SHP77 treated with DMSO at 0.1 percent for 48 hours (cell line): ENCODE measurements around the gene TDRD12.

Experiments used
- DNase-seq: peaks from one replicate; lab custom pipeline; 2025; lab: John Stamatoyannopoulos, UW

TDRD12 gene

DNA sequence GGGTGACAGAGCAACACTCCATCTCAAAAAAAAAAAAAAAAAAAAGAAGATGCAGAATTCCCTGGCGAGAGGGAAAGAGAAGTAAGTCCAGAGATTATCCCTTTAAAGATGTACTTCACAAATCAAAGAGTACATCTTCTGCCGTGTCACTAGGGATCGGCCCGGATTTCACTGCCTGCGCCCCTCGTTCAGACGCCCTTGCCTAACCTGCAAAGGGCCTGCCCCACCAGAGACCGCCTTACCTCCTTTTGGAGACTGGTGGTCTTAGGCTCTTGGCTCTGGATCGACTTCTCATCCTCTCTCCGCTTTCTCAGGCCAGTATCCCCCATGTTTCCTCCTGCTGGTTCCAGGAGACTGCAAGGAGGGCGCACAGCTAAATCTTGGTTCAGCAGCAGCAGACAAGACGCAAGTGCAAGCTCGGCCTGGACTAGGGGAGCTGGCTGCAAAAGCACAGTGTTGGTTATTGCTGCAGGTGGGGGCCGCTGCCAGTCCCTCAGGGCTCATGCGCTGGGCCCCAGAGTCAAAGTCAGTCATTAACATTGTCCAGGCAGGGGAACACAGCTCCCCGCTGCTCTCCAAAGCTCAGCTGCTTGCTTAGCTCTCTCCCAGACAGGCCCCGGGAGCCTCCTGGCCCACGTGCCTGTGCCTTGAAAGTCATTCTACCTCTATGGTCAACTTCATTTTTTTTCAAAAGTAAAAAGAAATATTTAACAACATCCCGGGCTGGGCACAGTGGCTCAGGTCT lies 148.8 kb downstream of the TDRD12 start:
- DNase-seq: no peak

DNA sequence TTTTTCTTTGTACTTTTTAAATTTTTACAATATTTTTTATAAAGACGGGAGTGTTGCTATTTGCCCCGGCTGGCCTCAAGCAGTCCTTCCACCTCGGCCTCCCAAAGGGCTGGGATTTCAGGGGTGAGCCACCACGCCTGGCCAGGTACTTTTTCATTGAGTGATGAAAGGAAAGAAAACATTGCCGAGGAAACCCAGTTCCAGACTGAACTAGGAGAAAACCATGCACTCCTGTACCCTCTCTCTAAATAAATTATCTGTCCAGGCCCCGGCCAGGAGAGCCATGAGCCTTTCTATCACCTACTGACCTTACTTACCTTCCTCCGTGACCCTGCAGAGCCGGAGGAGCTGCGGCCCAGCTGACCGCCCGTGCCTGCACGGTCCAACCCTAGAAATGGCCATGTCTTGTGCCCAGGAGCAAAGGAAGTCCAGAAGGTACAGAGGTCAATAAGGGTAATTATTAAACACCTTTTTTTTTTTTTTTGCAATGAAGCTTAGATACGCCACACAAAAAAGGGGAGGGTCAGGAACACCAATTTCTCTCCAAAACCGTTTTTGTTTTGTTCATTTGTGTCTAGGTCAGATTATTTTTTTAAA lies 149.9 kb downstream of the TDRD12 start, which contains the start of gene SLC7A9:
Gene SLC7A9, minus strand, starts transcription at position 399 of the 597 bp plus-strand sequence. CDS start 1,233 bp downstream, outside the sequence.
- DNase-seq: no peak

DNA sequence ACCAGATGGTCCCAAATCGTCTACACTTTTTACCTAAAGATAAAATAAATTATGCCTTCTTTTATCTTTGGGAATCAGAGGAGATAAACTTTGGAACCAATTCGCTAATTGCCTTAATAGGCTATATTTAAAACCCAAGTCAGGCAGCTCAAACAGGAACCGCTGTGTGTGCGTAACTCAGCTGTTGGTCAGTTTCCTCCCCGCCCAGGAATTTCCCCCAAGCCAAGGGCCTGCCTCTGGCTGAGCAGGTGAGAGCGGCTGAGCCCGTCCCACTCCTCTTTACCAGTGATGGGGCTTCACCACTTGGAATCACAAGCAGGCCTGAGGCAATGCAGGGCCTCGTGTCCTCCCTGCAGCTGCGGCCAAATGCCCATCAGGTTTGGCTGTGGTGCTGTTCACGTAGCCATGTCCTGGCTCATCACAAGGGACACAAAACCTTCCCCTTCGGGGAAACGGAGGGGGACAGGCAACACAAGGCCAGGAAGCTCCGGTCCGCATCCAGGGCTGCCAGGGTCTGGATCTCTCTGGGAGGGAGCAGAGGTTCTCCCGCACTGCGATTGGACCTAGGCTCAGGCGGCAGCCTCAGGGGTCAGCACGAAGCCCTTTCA lies 150.5 kb downstream of the TDRD12 start:
- no peak for DNase-seq

- no peak for DNase-seq
These were observed 151.4 kb downstream of the TDRD12 start for GRCh38 chr19:32870981-32871451.

- no peak for DNase-seq
These were observed 152.8 kb downstream of the TDRD12 start for GRCh38 chr19:32872391-32872790.

DNA sequence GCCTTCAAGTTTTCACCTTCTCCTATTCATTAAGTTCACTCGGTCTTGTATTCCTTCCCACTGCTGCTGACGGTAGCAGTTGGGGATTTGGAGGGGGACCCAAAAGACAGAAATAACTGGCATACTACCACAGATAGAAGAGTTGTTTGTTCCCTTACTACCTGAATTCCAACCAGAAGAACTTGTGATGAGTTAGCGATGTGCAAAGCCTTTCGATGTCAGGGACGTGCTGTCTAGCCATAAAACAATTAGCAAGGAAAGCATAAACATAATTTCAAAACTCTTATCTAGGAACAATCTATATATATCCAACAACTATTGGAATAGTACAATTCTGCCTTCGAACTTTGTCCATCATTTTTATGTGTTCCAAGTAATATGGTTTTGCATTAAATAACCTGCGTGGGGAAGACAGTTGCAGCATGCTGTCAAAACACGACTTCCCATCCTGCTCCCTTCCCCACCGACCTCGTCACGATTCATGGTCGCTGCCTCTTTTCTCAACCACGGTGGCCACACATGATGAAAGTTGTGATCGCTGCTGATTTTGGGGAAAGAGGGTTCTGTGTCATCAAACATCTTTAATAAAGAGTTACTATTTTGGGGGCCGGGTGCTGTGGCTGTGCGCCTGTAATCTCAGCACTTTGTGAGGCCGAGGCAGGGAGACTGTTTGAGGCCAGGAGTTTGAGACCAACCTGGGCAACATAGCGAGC lies 153.8 kb downstream of the TDRD12 start:
- DNase-seq: no peak

- no peak for DNase-seq
These were observed 155.0 kb downstream of the TDRD12 start for GRCh38 chr19:32874605-32875004.

DNA sequence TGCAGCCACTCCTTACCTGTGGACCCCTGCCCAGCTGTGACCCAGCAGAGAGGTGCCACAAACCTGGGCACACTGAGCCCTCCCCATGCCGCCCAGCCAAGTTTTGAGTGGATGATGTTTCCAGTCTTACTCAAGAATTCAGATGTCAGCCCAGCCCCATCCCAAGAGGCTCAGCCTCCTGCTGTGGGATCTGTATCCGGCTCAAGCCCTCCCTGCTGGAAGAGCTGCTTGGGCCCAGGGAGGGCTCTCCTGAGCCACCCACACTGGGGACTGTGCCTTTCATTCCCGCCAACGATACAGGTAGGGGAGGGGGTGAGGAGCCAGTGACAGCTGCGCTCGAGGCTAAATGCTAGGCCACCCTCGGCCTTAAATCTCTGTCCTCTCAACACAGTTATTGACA lies 155.9 kb downstream of the TDRD12 start:
- no peak for DNase-seq

DNA sequence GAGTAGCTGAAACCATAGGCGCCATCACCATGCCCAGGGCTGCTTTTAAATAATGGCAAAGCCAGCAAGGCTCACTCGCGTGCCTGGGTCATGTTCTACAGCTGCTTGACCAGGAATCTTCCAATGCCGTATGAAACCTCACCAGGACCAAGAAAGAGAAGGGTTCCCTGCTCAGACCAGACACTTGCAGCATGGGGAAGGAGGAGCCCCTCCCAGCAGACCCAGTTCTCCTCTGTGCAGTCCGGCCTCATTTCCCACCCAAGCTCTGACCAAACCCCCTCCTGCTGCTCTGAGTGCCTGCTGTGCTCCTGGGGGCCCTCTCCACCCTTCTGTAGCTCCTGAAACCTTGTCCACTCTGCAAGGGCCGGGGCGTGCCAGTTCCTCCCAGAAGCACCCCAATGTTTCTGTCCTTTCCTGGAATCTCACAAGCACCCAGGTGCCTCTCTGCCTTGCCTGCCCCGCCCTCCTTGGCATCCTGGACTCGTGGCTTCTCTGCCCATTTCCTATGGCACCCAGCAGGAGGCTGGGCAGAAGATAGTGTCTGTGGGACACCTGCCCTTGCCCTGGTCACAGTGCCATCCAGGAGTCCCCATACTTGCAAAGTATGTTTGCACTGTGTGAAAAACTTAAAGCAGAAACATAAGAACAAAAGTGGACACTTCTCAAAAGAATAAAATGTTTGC lies 156.8 kb downstream of the TDRD12 start:
- DNase-seq: no peak

- DNase-seq: no peak
These were observed 157.3 kb downstream of the TDRD12 start for GRCh38 chr19:32876919-32877285.
